ENCODE measurements around the gene DIABLO.

DNA sequence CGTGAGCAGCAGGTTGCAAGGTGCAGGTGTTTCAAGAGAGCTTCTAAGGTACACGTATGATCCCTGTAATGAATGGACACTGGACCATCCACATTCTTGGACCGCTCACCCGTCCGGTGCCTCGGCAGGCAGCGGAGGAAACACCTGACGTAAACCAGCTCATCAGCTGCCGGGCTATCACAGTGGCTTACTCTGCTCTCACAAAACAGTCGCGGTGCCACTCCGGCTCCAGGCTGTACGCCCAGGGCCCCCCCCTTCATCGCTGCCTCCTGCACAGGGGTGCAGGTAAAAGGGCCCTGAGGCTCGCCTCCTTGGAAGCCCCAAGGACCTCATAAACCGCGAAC is 40.0 kb upstream of the DIABLO start:
- TF ChIP-seq, protein P1, sequence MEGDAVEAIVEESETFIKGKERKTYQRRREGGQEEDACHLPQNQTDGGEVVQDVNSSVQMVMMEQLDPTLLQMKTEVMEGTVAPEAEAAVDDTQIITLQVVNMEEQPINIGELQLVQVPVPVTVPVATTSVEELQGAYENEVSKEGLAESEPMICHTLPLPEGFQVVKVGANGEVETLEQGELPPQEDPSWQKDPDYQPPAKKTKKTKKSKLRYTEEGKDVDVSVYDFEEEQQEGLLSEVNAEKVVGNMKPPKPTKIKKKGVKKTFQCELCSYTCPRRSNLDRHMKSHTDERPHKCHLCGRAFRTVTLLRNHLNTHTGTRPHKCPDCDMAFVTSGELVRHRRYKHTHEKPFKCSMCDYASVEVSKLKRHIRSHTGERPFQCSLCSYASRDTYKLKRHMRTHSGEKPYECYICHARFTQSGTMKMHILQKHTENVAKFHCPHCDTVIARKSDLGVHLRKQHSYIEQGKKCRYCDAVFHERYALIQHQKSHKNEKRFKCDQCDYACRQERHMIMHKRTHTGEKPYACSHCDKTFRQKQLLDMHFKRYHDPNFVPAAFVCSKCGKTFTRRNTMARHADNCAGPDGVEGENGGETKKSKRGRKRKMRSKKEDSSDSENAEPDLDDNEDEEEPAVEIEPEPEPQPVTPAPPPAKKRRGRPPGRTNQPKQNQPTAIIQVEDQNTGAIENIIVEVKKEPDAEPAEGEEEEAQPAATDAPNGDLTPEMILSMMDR (IDR thresholded peaks at IDR 0.05), result no peak
- no peak for TF ChIP-seq POLR2A (IDR thresholded peaks at IDR 0.05)

All from body of pancreas (tissue), 4 donors.